ENCODE data around the gene AFF2.

The AFF2 gene

DNA sequence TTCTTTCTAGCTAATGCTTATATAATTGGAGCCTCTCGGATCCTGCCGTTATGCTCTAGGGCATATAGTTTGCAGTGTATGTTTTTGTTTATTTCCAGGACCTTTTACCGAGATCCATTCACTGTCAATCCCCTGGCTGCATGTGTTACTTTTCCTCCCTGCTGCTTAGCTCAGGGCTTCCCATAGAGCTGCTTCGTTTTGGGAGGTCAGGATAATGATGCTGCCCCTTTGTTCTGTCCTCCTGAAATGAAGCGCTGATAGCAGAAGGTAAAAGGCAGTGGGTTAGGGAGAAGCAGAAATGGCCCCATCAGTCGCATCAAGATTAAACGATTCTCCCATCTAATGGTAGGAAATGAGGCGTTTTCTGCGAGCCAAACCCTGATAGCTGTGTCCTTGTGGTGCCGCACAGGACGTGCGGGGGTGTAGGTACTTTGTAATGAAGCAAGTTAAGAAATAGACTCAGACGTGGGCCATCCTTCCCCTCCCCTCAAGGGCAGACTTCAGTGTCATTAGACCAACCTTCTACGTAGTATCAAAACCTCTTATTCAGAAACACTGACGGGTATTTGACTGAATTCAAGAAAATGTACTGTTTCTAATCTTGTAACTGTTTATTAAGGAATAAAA, 37.3 kb downstream of the AFF2 start:
- peaks cover 3% of the 10 kb centered on the region for H3K27me3 ChIP-seq (replicated peaks; ENCODE audit: control insufficient read depth, insufficient read depth, low read length)
- DNase-seq (ENCODE audit: low read depth) = no peak
- no peak overlapping the region for H3K9ac ChIP-seq (ENCODE audit: low read length)
- no peaks in the 10 kb centered on the region for H3K4me1 ChIP-seq (ENCODE audit: control insufficient read depth, insufficient read depth, low read length)
- H3K9me3 ChIP-seq (ENCODE audit: control insufficient read depth, low read length) = no peaks in the 10 kb centered on the region
- no peak overlapping the region for H3K4me3 ChIP-seq (ENCODE audit: low read length)
- H3K36me3 ChIP-seq (ENCODE audit: control insufficient read depth, insufficient read depth, low read length, severe bottlenecking) = no peaks in the 10 kb centered on the region

DNA sequence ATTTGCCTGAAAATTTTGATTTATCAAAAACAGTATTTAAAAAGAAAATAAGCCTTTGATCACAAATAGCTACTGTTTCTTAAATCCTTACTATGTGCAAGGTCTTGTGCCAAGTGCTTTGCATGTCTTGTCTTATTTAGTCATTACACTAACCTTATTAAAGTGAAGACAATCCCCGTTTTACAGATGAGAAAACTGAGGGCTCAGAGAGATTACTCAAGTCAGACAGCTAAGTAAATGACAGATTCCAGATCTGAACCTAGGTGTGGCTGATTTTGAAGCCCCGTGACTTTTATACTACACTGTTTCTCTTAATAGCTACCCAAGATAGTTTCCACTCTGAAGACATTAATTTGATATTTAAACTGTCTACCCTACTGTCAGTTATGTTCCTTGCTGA, 38.2 kb downstream of the AFF2 start:
- Histone ChIP-seq H3K4me1 (ENCODE audit: control insufficient read depth, insufficient read depth, low read length) (no peaks in the 10 kb centered on the region), H3K9me3 (ENCODE audit: control insufficient read depth, low read length) (no peaks in the 10 kb centered on the region), H3K9ac (ENCODE audit: low read length) (no peak overlapping the region), H3K27me3 (replicated peaks; ENCODE audit: control insufficient read depth, insufficient read depth, low read length) (peaks cover 3% of the 10 kb centered on the region), H3K36me3 (ENCODE audit: control insufficient read depth, insufficient read depth, low read length, severe bottlenecking) (no peaks in the 10 kb centered on the region), H3K4me3 (ENCODE audit: low read length) (no peak overlapping the region)
- DNase-seq (ENCODE audit: low read depth) = no peak

DNA sequence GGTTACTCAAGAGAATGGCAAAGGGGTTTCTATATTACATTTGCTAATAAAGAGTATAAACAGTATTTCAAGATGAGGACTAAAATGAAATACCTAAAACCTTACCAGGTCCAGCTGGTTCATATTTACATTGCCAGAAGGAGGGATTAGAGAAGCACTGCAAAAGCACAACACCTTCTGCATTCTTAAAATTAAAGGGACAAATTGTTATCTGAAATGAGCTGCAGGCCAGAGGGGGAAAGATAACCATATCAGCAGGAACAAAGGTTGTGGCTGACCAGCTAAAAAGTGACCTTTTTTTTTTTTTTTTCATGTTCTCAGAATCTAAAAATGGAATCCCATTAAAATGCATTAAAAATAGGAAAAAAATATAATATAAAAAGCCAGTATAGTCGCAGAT, 39.7 kb downstream of the AFF2 start:
- Histone ChIP-seq H3K9ac (ENCODE audit: low read length) (no peak overlapping the region), H3K9me3 (ENCODE audit: control insufficient read depth, low read length) (no peaks in the 10 kb centered on the region), H3K36me3 (ENCODE audit: control insufficient read depth, insufficient read depth, low read length, severe bottlenecking) (no peaks in the 10 kb centered on the region), H3K4me3 (ENCODE audit: low read length) (no peak overlapping the region), H3K27me3 (replicated peaks; ENCODE audit: control insufficient read depth, insufficient read depth, low read length) (peaks cover 3% of the 10 kb centered on the region), H3K4me1 (ENCODE audit: control insufficient read depth, insufficient read depth, low read length) (no peaks in the 10 kb centered on the region)
- no peak for DNase-seq (ENCODE audit: low read depth)

DNA sequence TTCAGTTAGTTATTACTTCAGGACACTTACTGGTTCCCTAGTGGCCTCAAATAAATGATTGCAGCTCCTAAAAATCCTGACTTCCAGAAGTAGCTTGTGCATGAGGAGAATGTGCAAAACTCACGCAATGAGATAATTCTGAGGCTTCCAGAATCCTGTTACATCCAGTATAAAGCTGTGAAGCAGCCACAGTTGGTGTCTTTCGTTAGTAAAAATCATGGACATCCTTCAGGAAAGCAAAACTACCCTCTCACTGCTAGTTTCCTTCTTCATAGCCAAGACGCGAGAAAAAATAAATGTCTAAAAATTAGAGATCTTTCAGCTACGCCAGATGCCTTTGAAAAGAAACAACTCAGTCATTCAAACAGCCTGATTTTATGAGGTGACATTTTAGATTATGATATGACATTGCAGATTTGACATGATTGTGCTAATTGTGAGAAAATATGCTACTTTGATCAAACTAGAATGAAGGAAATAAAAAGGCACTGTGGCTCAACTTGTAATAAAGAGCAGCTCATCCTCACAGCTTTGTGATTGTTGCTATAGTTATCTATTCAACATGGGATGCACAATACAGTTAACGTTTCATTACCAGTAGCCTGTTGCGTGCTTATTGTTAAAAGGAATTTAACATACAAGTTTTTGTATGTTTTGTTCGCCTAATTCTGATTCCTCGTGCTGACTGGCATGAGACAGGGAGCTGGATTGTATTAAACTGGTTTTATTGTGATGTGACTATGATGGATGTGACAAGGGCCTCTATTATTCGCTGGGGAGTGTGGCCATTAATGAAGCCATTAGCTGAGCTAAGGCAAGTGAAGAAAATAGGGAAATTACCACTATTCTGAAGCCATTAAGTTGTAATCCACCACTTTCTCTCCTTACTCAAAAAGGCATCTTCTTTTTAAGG, 40.5 kb downstream of the AFF2 start:
- Histone ChIP-seq H3K9me3 (ENCODE audit: control insufficient read depth, low read length) (no peaks in the 10 kb centered on the region), H3K36me3 (ENCODE audit: control insufficient read depth, insufficient read depth, low read length, severe bottlenecking) (no peaks in the 10 kb centered on the region), H3K4me1 (ENCODE audit: control insufficient read depth, insufficient read depth, low read length) (no peaks in the 10 kb centered on the region), H3K27me3 (replicated peaks; ENCODE audit: control insufficient read depth, insufficient read depth, low read length) (peaks cover 3% of the 10 kb centered on the region), H3K4me3 (ENCODE audit: low read length) (no peak overlapping the region), H3K9ac (ENCODE audit: low read length) (no peak overlapping the region)
- DNase-seq (ENCODE audit: low read depth) = no peak

DNA sequence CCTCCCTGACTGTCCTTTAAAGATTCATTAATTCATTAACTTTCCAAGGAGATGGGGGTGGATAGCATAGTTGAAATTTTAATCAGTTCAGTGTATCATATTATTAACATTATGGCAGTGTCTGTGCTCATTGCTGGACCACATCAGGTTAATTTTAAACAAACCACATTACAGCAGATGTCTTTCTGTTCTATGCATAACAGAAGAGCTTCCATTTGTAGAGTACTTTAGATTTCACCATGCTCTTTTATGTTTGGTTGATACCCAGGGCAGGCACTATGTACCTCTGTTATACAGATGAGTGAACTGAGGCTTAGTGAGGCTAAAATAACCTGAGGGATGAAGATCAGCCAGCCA, 41.1 kb downstream of the AFF2 start:
- H3K27me3 ChIP-seq (replicated peaks; ENCODE audit: control insufficient read depth, insufficient read depth, low read length) = peaks cover 3% of the 10 kb centered on the region
- no peak overlapping the region for H3K9ac ChIP-seq (ENCODE audit: low read length)
- no peaks in the 10 kb centered on the region for H3K4me1 ChIP-seq (ENCODE audit: control insufficient read depth, insufficient read depth, low read length)
- DNase-seq (ENCODE audit: low read depth) = no peak
- H3K36me3 ChIP-seq (ENCODE audit: control insufficient read depth, insufficient read depth, low read length, severe bottlenecking) = no peaks in the 10 kb centered on the region
- H3K9me3 ChIP-seq (ENCODE audit: control insufficient read depth, low read length) = no peaks in the 10 kb centered on the region
- H3K4me3 ChIP-seq (ENCODE audit: low read length) = no peak overlapping the region

DNA sequence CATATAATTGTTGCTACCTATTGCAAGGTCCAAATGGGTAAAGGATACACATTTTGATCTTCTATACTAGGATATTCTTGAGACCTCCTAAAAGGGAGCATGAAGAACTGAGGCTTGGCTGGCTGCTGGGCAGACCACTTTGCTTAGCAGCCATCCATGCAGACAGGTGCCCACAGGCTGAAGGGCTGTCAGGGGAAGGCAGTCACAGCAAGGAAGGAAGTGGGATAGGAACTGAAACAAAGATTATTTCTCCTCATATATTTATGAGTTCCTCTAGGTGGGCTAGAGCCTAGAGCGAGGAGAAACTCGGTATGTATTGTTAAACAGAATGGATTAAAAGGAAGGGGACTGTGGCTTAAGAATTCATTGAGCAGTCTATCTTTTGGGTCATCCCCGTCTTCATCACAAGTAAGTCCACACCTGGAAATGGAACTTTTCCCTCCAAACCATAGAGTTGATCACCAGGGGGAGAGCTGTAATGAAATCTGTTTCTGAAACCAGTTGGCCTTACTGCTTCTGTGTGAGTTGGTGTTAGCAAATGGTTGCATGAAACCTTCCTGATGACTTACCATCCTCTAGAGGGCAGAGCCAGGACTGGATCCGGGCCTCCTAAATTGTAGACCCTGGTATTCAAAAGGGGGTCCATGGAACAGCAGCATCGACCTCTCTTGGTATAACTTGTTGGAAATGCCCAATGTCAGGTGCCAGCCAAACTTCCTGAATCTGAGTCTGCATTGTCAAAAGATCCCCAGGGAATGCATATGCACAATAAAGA, 42.3 kb downstream of the AFF2 start:
- Histone ChIP-seq H3K4me3 (ENCODE audit: low read length) (no peak overlapping the region), H3K36me3 (ENCODE audit: control insufficient read depth, insufficient read depth, low read length, severe bottlenecking) (no peaks in the 10 kb centered on the region), H3K4me1 (ENCODE audit: control insufficient read depth, insufficient read depth, low read length) (no peaks in the 10 kb centered on the region), H3K27me3 (replicated peaks; ENCODE audit: control insufficient read depth, insufficient read depth, low read length) (peaks cover 1% of the 10 kb centered on the region), H3K9ac (ENCODE audit: low read length) (no peak overlapping the region), H3K9me3 (ENCODE audit: control insufficient read depth, low read length) (no peaks in the 10 kb centered on the region)
- no peak for DNase-seq (ENCODE audit: low read depth)

DNA sequence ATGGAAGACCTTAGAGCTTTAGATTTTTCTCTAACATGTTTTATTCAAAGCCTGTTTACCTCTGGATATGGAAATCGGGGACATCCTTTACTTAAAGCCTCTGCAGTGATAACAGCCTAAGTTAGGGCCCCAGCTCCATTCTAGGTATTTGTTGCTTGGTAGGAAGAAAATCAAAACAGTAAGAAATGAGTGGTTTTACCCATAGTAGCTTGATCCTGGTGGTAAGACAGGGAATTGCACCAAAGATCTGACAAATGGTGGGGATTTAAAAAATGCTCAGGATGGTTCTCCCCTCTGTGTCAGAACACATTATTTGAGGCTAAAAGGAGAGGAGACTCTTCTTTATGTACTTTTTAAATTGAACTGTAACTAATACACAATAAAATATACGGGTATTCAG, 52.4 kb downstream of the AFF2 start:
- Histone ChIP-seq H3K4me3 (ENCODE audit: low read length) (no peak overlapping the region), H3K9me3 (ENCODE audit: control insufficient read depth, low read length) (peaks cover 9% of the 10 kb centered on the region), H3K9ac (ENCODE audit: low read length) (no peak overlapping the region), H3K36me3 (ENCODE audit: control insufficient read depth, insufficient read depth, low read length, severe bottlenecking) (no peaks in the 10 kb centered on the region), H3K4me1 (ENCODE audit: control insufficient read depth, insufficient read depth, low read length) (no peaks in the 10 kb centered on the region), H3K27me3 (replicated peaks; ENCODE audit: control insufficient read depth, insufficient read depth, low read length) (peaks cover 3% of the 10 kb centered on the region)
- DNase-seq (ENCODE audit: low read depth) = no peak

GRCh38 chrX:148555101-148555500, 54.7 kb downstream of the AFF2 start:
- no peaks in the 10 kb centered on the region for H3K36me3 ChIP-seq (ENCODE audit: control insufficient read depth, insufficient read depth, low read length, severe bottlenecking)
- no peaks in the 10 kb centered on the region for H3K27me3 ChIP-seq (replicated peaks; ENCODE audit: control insufficient read depth, insufficient read depth, low read length)
- no peak for DNase-seq (ENCODE audit: low read depth)
- H3K9ac ChIP-seq (ENCODE audit: low read length) = no peak overlapping the region
- H3K4me3 ChIP-seq (ENCODE audit: low read length) = no peak overlapping the region
- H3K9me3 ChIP-seq (ENCODE audit: control insufficient read depth, low read length) = peaks cover 9% of the 10 kb centered on the region
- H3K4me1 ChIP-seq (ENCODE audit: control insufficient read depth, insufficient read depth, low read length) = no peaks in the 10 kb centered on the region

- Histone ChIP-seq H3K9me3 (ENCODE audit: control insufficient read depth, low read length) (peaks cover 9% of the 10 kb centered on the region), H3K27me3 (replicated peaks; ENCODE audit: control insufficient read depth, insufficient read depth, low read length) (no peaks in the 10 kb centered on the region), H3K36me3 (ENCODE audit: control insufficient read depth, insufficient read depth, low read length, severe bottlenecking) (no peaks in the 10 kb centered on the region), H3K4me1 (ENCODE audit: control insufficient read depth, insufficient read depth, low read length) (no peaks in the 10 kb centered on the region), H3K4me3 (ENCODE audit: low read length) (no peak overlapping the region), H3K9ac (ENCODE audit: low read length) (no peak overlapping the region)
- DNase-seq (ENCODE audit: low read depth) = no peak
Observed at GRCh38 chrX:148555571-148556243, 55.3 kb downstream of the AFF2 start.

GRCh38 chrX:148556498-148556897, 56.1 kb downstream of the AFF2 start:
- no peaks in the 10 kb centered on the region for H3K27me3 ChIP-seq (replicated peaks; ENCODE audit: control insufficient read depth, insufficient read depth, low read length)
- H3K9ac ChIP-seq (ENCODE audit: low read length) = no peak overlapping the region
- no peak for DNase-seq (ENCODE audit: low read depth)
- no peaks in the 10 kb centered on the region for H3K4me1 ChIP-seq (ENCODE audit: control insufficient read depth, insufficient read depth, low read length)
- H3K36me3 ChIP-seq (ENCODE audit: control insufficient read depth, insufficient read depth, low read length, severe bottlenecking) = no peaks in the 10 kb centered on the region
- H3K4me3 ChIP-seq (ENCODE audit: low read length) = no peak overlapping the region
- H3K9me3 ChIP-seq (ENCODE audit: control insufficient read depth, low read length) = peaks cover 9% of the 10 kb centered on the region

DNA sequence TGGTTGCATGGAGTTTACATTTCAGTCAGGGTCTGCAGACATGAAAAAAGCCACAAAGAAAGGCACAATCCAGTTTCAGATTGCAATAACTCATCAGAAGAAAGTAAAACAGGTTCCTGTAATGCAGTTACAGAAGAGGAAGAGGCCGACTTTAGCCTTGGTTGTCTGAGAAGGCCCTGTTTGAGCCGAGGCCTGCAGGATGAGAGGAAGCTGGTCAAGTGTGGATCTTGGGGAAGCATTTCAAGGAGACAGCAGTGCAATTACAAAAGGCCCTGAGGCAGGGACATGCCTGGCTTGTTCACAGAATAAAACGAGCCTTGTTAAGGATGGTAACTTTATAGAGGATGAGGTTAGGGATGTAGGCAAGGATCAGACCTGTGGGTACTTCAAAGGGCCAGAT, 62.4 kb downstream of the AFF2 start:
- no peaks in the 10 kb centered on the region for H3K9me3 ChIP-seq (ENCODE audit: control insufficient read depth, low read length)
- no peak overlapping the region for H3K4me3 ChIP-seq (ENCODE audit: low read length)
- no peaks in the 10 kb centered on the region for H3K36me3 ChIP-seq (ENCODE audit: control insufficient read depth, insufficient read depth, low read length, severe bottlenecking)
- no peak overlapping the region for H3K9ac ChIP-seq (ENCODE audit: low read length)
- H3K4me1 ChIP-seq (ENCODE audit: control insufficient read depth, insufficient read depth, low read length) = no peaks in the 10 kb centered on the region
- DNase-seq (ENCODE audit: low read depth) = no peak
- no peaks in the 10 kb centered on the region for H3K27me3 ChIP-seq (replicated peaks; ENCODE audit: control insufficient read depth, insufficient read depth, low read length)

All from adipocyte (in vitro differentiated cells).